NCI-H82 treated with DMSO at 0.1 percent for 48 hours (cell line): Measurements from ENCODE around the gene SOX6.

Experiments used
- DNase-seq: peaks from one replicate; lab custom pipeline; 2025; ENCODE audit not compliant: unreplicated experiment; lab: John Stamatoyannopoulos, UW

SOX6 gene

GRCh38 chr11:16195651-16196050, 160.7 kb downstream of the SOX6 start:
- no peak for DNase-seq

- DNase-seq = no peak
Observed at GRCh38 chr11:16194566-16194965, 161.8 kb downstream of the SOX6 start.

GRCh38 chr11:16193897-16194381, 162.4 kb downstream of the SOX6 start:
- no peak for DNase-seq

GRCh38 chr11:16191868-16192240, 164.5 kb downstream of the SOX6 start:
- DNase-seq = no peak

- no peak for DNase-seq
Observed at GRCh38 chr11:16191212-16191867, 165.0 kb downstream of the SOX6 start.

- no peak for DNase-seq
Observed at GRCh38 chr11:16186680-16187079, 169.7 kb downstream of the SOX6 start.

GRCh38 chr11:16185042-16185441, 171.3 kb downstream of the SOX6 start:
- DNase-seq = no peak

GRCh38 chr11:16184588-16184987, 171.8 kb downstream of the SOX6 start:
- DNase-seq = no peak

GRCh38 chr11:16182553-16182952, 173.8 kb downstream of the SOX6 start:
- no peak for DNase-seq

- no peak for DNase-seq
Observed at GRCh38 chr11:16180868-16181267, 175.5 kb downstream of the SOX6 start.

GRCh38 chr11:16179676-16180075, 176.7 kb downstream of the SOX6 start:
- no peak for DNase-seq

- DNase-seq = no peak
Observed at GRCh38 chr11:16178273-16178672, 178.1 kb downstream of the SOX6 start.

GRCh38 chr11:16177688-16178087, 178.7 kb downstream of the SOX6 start:
- no peak for DNase-seq

- DNase-seq = no peak
Observed at GRCh38 chr11:16173798-16174197, 182.5 kb downstream of the SOX6 start.

GRCh38 chr11:16171882-16172281, 184.5 kb downstream of the SOX6 start:
- no peak for DNase-seq

- no peak for DNase-seq
Observed at GRCh38 chr11:16169956-16170847, 186.1 kb downstream of the SOX6 start.

- no peak for DNase-seq
Observed at GRCh38 chr11:16169541-16169940, 186.8 kb downstream of the SOX6 start.

GRCh38 chr11:16167706-16168487, 188.4 kb downstream of the SOX6 start:
- no peak for DNase-seq

GRCh38 chr11:16166571-16166970, 189.8 kb downstream of the SOX6 start:
- DNase-seq = no peak

GRCh38 chr11:16160146-16160545, 196.2 kb downstream of the SOX6 start:
- DNase-seq = no peak

- DNase-seq = no peak
Observed at GRCh38 chr11:16158426-16158994, 197.8 kb downstream of the SOX6 start.
